Measurements from ENCODE around the gene KLF11.

DNA sequence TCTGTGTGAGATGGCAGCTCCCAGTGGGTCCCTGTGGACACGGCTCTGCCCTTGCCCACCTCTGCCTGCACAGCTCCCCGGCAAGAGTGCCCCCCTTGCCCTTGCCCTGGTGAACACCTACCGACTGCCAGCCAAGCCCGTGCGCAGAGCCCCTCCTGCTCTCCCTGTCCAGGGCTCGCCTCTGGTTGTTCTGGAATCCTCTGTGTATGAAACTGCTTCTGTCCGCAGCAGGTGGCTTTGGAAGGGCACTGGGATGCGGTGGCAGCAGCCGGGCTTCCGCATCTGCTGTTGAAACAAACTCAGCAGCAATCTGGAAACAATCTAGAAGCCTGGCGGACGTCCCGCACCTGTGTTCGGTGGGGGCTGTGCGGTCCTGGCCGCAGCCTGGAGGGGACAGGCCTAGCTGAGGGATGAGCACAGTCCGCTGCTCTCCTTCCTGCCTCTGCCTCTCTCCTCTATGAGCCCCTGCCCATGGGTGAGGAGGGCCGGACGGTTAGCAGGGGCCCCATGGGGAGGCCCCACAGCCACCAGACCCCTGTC lies 34.0 kb upstream of the KLF11 start:
- TF ChIP-seq, protein P1, sequence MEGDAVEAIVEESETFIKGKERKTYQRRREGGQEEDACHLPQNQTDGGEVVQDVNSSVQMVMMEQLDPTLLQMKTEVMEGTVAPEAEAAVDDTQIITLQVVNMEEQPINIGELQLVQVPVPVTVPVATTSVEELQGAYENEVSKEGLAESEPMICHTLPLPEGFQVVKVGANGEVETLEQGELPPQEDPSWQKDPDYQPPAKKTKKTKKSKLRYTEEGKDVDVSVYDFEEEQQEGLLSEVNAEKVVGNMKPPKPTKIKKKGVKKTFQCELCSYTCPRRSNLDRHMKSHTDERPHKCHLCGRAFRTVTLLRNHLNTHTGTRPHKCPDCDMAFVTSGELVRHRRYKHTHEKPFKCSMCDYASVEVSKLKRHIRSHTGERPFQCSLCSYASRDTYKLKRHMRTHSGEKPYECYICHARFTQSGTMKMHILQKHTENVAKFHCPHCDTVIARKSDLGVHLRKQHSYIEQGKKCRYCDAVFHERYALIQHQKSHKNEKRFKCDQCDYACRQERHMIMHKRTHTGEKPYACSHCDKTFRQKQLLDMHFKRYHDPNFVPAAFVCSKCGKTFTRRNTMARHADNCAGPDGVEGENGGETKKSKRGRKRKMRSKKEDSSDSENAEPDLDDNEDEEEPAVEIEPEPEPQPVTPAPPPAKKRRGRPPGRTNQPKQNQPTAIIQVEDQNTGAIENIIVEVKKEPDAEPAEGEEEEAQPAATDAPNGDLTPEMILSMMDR (IDR thresholded peaks at IDR 0.05), result no peak
- no peak for TF ChIP-seq POLR2A (IDR thresholded peaks at IDR 0.05)

All from breast epithelium (tissue), 3 donors.